ENCODE results near the gene UCK2. TPM values are rescaled to one million over a fixed set of nuclear protein-coding genes. Genes with fewer than 3 reads are reported as not detected.

Gene UCK2
- total RNA-seq, 1 experiment from 2014 or later, result 88.4 TPM

GRCh38 chr1:165890684-165891083 is 63.3 kb downstream of the UCK2 start:
- no peak for DNase-seq (ENCODE audit: low read depth, low spot score)
- Histone ChIP-seq H3K9me2 (ENCODE audit: insufficient read depth) (no peaks in the 10 kb centered on the region), H3K79me2 (ENCODE audit: insufficient read depth, low read length) (peaks cover 90% of the 10 kb centered on the region), H3K36me3 (ENCODE audit: control insufficient read depth in 1 of 2, insufficient read depth in 2 of 2, low read length in 2 of 2) (peaks cover 5 to 29% of the 10 kb centered on the region in 2 experiments; a peak in 3 of 4 replicates), H3K4me2 (ENCODE audit: low read length) (no peak overlapping the region), H3K9me3 (ENCODE audit: control insufficient read depth in 1 of 2, insufficient read depth in 1 of 2, low read depth in 1 of 2, low read length in 2 of 2) (no peaks in the 10 kb centered on the region), H3K27ac (ENCODE audit: low read depth, low read length) (no peak overlapping the region), H3K27me3 (ENCODE audit: insufficient read depth, low read length) (no peaks in the 10 kb centered on the region), H3K4me1 (ENCODE audit: control insufficient read depth in 1 of 2, insufficient read depth in 2 of 2, low read length in 2 of 2) (no peaks in the 10 kb centered on the region; a peak in 1 of 4 replicates), H4K20me1 (ENCODE audit: insufficient read depth) (peaks cover 15% of the 10 kb centered on the region; the same call in 1 of the 2 replicates), H3K9ac (ENCODE audit: low read length) (no peak overlapping the region), H2AFZ (ENCODE audit: low read depth, low read length, poor library complexity, severe bottlenecking) (no peak overlapping the region), H3K4me3 (replicated peaks in 1 of 2; ENCODE audit: low read depth in 1 of 2, low read length in 2 of 2) (no peak overlapping the region)
- TF ChIP-seq, protein P1, sequence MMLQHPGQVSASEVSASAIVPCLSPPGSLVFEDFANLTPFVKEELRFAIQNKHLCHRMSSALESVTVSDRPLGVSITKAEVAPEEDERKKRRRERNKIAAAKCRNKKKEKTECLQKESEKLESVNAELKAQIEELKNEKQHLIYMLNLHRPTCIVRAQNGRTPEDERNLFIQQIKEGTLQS (IDR thresholded peaks at IDR 0.05), result no peak
- no peak for TF ChIP-seq FOSL1 (IDR thresholded peaks at IDR 0.05; ENCODE audit: low read depth)
- no peak for TF ChIP-seq CEBPB (IDR thresholded peaks at IDR 0.05; ENCODE audit: low read depth)
- no peak for TF ChIP-seq ZNF274 (IDR thresholded peaks at IDR 0.05; ENCODE audit: low read depth, low read length)
- no peak for TF ChIP-seq YY1 (IDR thresholded peaks at IDR 0.05; ENCODE audit: extremely low read depth, insufficient replicate concordance, low read depth, low read length)
- TF ChIP-seq POLR2AphosphoS5 (IDR thresholded peaks at IDR 0.05; ENCODE audit: low read depth, low read length), result no peak
- no peak for TF ChIP-seq CTCF (IDR thresholded peaks at IDR 0.05 in 2 of 3, conservative IDR thresholded peaks at IDR 0.05 in 1 of 3; ENCODE audit: borderline replicate concordance in 1 of 3, insufficient read depth in 1 of 3, low read depth in 2 of 3, low read length in 2 of 3)
- TF ChIP-seq EGR1 (IDR thresholded peaks at IDR 0.05; ENCODE audit: low read depth), result no peak
- no peak for TF ChIP-seq MAX (IDR thresholded peaks at IDR 0.05)
- TF ChIP-seq, protein P2, sequence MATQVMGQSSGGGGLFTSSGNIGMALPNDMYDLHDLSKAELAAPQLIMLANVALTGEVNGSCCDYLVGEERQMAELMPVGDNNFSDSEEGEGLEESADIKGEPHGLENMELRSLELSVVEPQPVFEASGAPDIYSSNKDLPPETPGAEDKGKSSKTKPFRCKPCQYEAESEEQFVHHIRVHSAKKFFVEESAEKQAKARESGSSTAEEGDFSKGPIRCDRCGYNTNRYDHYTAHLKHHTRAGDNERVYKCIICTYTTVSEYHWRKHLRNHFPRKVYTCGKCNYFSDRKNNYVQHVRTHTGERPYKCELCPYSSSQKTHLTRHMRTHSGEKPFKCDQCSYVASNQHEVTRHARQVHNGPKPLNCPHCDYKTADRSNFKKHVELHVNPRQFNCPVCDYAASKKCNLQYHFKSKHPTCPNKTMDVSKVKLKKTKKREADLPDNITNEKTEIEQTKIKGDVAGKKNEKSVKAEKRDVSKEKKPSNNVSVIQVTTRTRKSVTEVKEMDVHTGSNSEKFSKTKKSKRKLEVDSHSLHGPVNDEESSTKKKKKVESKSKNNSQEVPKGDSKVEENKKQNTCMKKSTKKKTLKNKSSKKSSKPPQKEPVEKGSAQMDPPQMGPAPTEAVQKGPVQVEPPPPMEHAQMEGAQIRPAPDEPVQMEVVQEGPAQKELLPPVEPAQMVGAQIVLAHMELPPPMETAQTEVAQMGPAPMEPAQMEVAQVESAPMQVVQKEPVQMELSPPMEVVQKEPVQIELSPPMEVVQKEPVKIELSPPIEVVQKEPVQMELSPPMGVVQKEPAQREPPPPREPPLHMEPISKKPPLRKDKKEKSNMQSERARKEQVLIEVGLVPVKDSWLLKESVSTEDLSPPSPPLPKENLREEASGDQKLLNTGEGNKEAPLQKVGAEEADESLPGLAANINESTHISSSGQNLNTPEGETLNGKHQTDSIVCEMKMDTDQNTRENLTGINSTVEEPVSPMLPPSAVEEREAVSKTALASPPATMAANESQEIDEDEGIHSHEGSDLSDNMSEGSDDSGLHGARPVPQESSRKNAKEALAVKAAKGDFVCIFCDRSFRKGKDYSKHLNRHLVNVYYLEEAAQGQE (IDR thresholded peaks at IDR 0.05; ENCODE audit: low read depth), result no peak
- ChIA-PET RAD21 (ENCODE audit: low non-redundant PET in 1 of 2, low total read pairs in 2 of 2, uncharacterized antibody in 2 of 2, unreplicated experiment in 2 of 2) (no interaction called here), POLR2A (interaction anchor here (1.2 kb wide), 1 partner anchor 17 kb away, joined by 3 read pairs; no protein-coding TSS in a partner anchor), CTCF (no interaction called here)
- BruUV-seq (replicated peaks), result no TSS peak
- no peak for ATAC-seq
- intact Hi-C loops (cut with micrococcal nuclease), result no loop called here

Measured in HCT116 (cell line).